H9 (cell line): ENCODE results near the gene FRRS1. TPM values are rescaled to one million over a fixed set of nuclear protein-coding genes. Genes with fewer than 3 reads are reported as not detected.

Experiments used
- DNase-seq: peaks from one replicate; pipeline ENCODE4 v3.0.0-alpha.2; 2017
- H2AFZ ChIP-seq: one replicate; pipeline ENCODE4 v1.6.1; 2013; ENCODE audit warnings: mild to moderate bottlenecking, low read length, control low read depth, moderate library complexity
- H2AK5ac ChIP-seq: 2 replicates; pipeline ENCODE4 v1.6.1; 2013; ENCODE audit warnings: low read length, control low read depth, mixed read lengths; ENCODE audit not compliant: insufficient read length
- H2BK120ac ChIP-seq: one replicate; pipeline ENCODE4 v1.6.1; 2013; ENCODE audit warnings: low read depth, mild to moderate bottlenecking, low read length, control low read depth, inconsistent platforms; ENCODE audit not compliant: poor library complexity, severe bottlenecking
- H2BK12ac ChIP-seq: 2 replicates; pipeline ENCODE4 v1.6.1; 2013; ENCODE audit warnings: low read length, control low read depth, mixed read lengths, low read depth; ENCODE audit not compliant: insufficient read length
- H2BK15ac ChIP-seq: 2 replicates; pipeline ENCODE4 v1.6.1; 2013; ENCODE audit warnings: low read depth, low read length, control low read depth
- H2BK20ac ChIP-seq: one replicate; pipeline ENCODE4 v1.6.1; 2013; ENCODE audit warnings: low read depth, mild to moderate bottlenecking, low read length, control low read depth, inconsistent platforms; ENCODE audit not compliant: poor library complexity, severe bottlenecking
- H2BK5ac ChIP-seq: 2 replicates; pipeline ENCODE4 v1.6.1; 2013; ENCODE audit warnings: low read length, control low read depth, mixed read lengths; ENCODE audit not compliant: insufficient read length
- H3K14ac ChIP-seq: 2 replicates; pipeline ENCODE4 v1.6.1; 2013; ENCODE audit warnings: low read length, control low read depth; ENCODE audit not compliant: insufficient read depth
- H3K18ac ChIP-seq: 2 replicates; pipeline ENCODE4 v1.6.1; 2013; ENCODE audit warnings: low read depth, mild to moderate bottlenecking, mixed read lengths, low read length, control low read depth; ENCODE audit not compliant: insufficient read length
- H3K23ac ChIP-seq: 2 replicates; pipeline ENCODE4 v1.6.1; 2013; ENCODE audit warnings: low read length, control low read depth, mixed read lengths, low read depth; ENCODE audit not compliant: insufficient read length
- H3K23me2 ChIP-seq: 2 replicates; pipeline ENCODE4 v1.6.1; 2013; ENCODE audit warnings: low read depth, mild to moderate bottlenecking, mixed read lengths, low read length, control low read depth; ENCODE audit not compliant: insufficient read length, poor library complexity, severe bottlenecking
- H3K27ac ChIP-seq: 2 replicates; pipeline ENCODE4 v1.5.1; 2013; ENCODE audit warnings: low read length, control low read depth, mixed read lengths, low read depth; ENCODE audit not compliant: insufficient read length
- H3K27me3 ChIP-seq: 2 replicates; pipeline ENCODE4 v1.6.1; 2013; ENCODE audit warnings: low read length, control low read depth, inconsistent platforms; ENCODE audit not compliant: insufficient read depth
- H3K4ac ChIP-seq: 2 replicates; pipeline ENCODE4 v1.6.1; 2013; ENCODE audit warnings: low read depth, mild to moderate bottlenecking, control low read depth, inconsistent platforms, low read length, moderate library complexity
- H3K4me1 ChIP-seq: 2 replicates; pipeline ENCODE4 v1.6.1; 2013; ENCODE audit warnings: low read length, control low read depth, inconsistent platforms; ENCODE audit not compliant: insufficient read depth
- H3K4me2 ChIP-seq: 2 replicates; pipeline ENCODE4 v1.6.1; 2013; ENCODE audit warnings: low read length, control low read depth, mixed read lengths; ENCODE audit not compliant: insufficient read length, insufficient read depth
- H3K56ac ChIP-seq: 2 replicates; pipeline ENCODE4 v1.6.1; 2013; ENCODE audit warnings: low read depth, mild to moderate bottlenecking, mixed read lengths, low read length, control low read depth; ENCODE audit not compliant: insufficient read length
- H3K79me1 ChIP-seq: 2 replicates; pipeline ENCODE4 v1.6.1; 2013; ENCODE audit warnings: low read depth, mild to moderate bottlenecking, moderate library complexity, low read length, control low read depth, inconsistent platforms; ENCODE audit not compliant: insufficient read depth, poor library complexity, severe bottlenecking
- H3K79me2 ChIP-seq: 2 replicates; pipeline ENCODE4 v1.6.1; 2013; ENCODE audit warnings: low read length, control low read depth, inconsistent platforms; ENCODE audit not compliant: insufficient read depth
- H3K9ac ChIP-seq: 2 replicates; pipeline ENCODE4 v1.6.1; 2013; ENCODE audit warnings: low read length, control low read depth, mixed read lengths; ENCODE audit not compliant: insufficient read length; ENCODE audit errors: extremely low read depth
- H3K9me3 ChIP-seq: one replicate; pipeline ENCODE4 v1.6.1; 2013; ENCODE audit warnings: low read depth, low read length, inconsistent platforms; ENCODE audit not compliant: control insufficient read depth
- H3T11ph ChIP-seq: one replicate; pipeline ENCODE4 v1.6.1; 2013; ENCODE audit warnings: mild to moderate bottlenecking, low read length, control low read depth, inconsistent platforms
- H4K20me1 ChIP-seq: one replicate; pipeline ENCODE4 v1.6.1; 2013; ENCODE audit not compliant: control insufficient read depth, insufficient read length, insufficient read depth
- H4K5ac ChIP-seq: 2 replicates; pipeline ENCODE4 v1.6.1; 2013; ENCODE audit warnings: low read depth, mild to moderate bottlenecking, mixed read lengths, low read length, control low read depth; ENCODE audit not compliant: insufficient read length
- H4K8ac ChIP-seq: replicated peaks from 2 replicates; pipeline ENCODE4 v1.6.1; 2013; ENCODE audit warnings: low read length, control low read depth, mixed read lengths, low read depth; ENCODE audit not compliant: insufficient read length
- H4K91ac ChIP-seq: 2 replicates; pipeline ENCODE4 v1.6.1; 2013; ENCODE audit warnings: low read depth, mild to moderate bottlenecking, moderate library complexity, mixed read lengths, low read length, control low read depth; ENCODE audit not compliant: insufficient read length
- H3K27ac Mint-ChIP-seq, 3 experiments: 2 replicates in 2 of 3; 3 replicates in 1 of 3; pipeline ENCODE4 v1.8.0; 2020 to 2021; ENCODE audit warnings: mixed read lengths in 3 of 3, mild to moderate bottlenecking in 1 of 3, moderate library complexity in 1 of 3
- H3K27me3 Mint-ChIP-seq: 2 replicates; pipeline ENCODE4 v1.8.0; 2021; ENCODE audit warnings: low read depth, mild to moderate bottlenecking, moderate library complexity, mixed read lengths
- H3K36me3 Mint-ChIP-seq, 3 experiments: 2 replicates in 2 of 3; 3 replicates in 1 of 3; pipeline ENCODE4 v1.8.0; 2020 to 2021; ENCODE audit warnings: low read depth in 3 of 3, mixed read lengths in 3 of 3; ENCODE audit not compliant: insufficient read depth in 1 of 3
- H3K4me1 Mint-ChIP-seq, 2 experiments: 2 replicates each; pipeline ENCODE4 v1.8.0; 2020; ENCODE audit warnings: mixed read lengths in 2 of 2
- H3K4me3 Mint-ChIP-seq, 2 experiments: 2 replicates in 1 of 2; 3 replicates in 1 of 2; pipeline ENCODE4 v1.8.0; 2020 to 2021; ENCODE audit warnings: mild to moderate bottlenecking in 2 of 2, mixed read lengths in 2 of 2, moderate library complexity in 1 of 2
- H3K9me3 Mint-ChIP-seq, 2 experiments: 2 replicates in 1 of 2; 3 replicates in 1 of 2; pipeline ENCODE4 v1.8.0; 2020; ENCODE audit warnings: mild to moderate bottlenecking in 2 of 2, mixed read lengths in 2 of 2, moderate library complexity in 1 of 2
- CTCF ChIP-seq: fragments of 200-600 bp; sonication (generic); conservative IDR thresholded peaks from 3 replicates; pipeline ENCODE4 v1.8.0; 2021; ENCODE audit warnings: antibody characterized with exemption, mild to moderate bottlenecking
- WGBS: extraction: QIAGEN DNeasy Blood & Tissue Kit; methylation state at CpG from one replicate; pipeline ENCODE4 v1.1.7; 2013; ENCODE audit warnings: missing lambda C conversion rate, low lambda C conversion rate, mixed read lengths; ENCODE audit not compliant: insufficient read length; ENCODE audit errors: extremely low coverage; 5-methylcytosine and 5-hydroxymethylcytosine counted together
- total RNA-seq: library from RNA; stranded (reverse); gene quantifications from 2 replicates; pipeline ENCODE4 v1.2.1, GENCODE V29; 2021

FRRS1 gene
- total RNA-seq, 1 experiment from 2014 or later, result 5.6 TPM

- Mint-ChIP-seq H3K4me3 (no peak overlapping the region), H3K4me1 (no peaks in the 10 kb centered on the region), H3K27ac (no peak overlapping the region), H3K9me3 (no peaks in the 10 kb centered on the region), H3K36me3 (no peaks in the 10 kb centered on the region), H3K27me3 (no peaks in the 10 kb centered on the region)
- Histone ChIP-seq H3K14ac (no peak overlapping the region), H3K79me2 (no peaks in the 10 kb centered on the region), H3K27ac (no peak overlapping the region), H3K18ac (no peak overlapping the region), H2BK20ac (no peak overlapping the region), H3K4me1 (no peaks in the 10 kb centered on the region), H4K8ac (no peak overlapping the region), H3T11ph (no peak overlapping the region), H3K9me3 (no peaks in the 10 kb centered on the region), H4K5ac (no peak overlapping the region), H2BK15ac (no peak overlapping the region), H2AFZ (no peak overlapping the region), H3K4me2 (no peak overlapping the region), H3K23me2 (no peaks in the 10 kb centered on the region), H3K56ac (no peak overlapping the region), H3K4ac (no peak overlapping the region), H2BK12ac (no peak overlapping the region), H3K23ac (no peak overlapping the region), H4K20me1 (peaks cover 2% of the 10 kb centered on the region), H2BK120ac (no peak overlapping the region), H3K27me3 (no peaks in the 10 kb centered on the region), H4K91ac (no peak overlapping the region), H2BK5ac (no peak overlapping the region), H2AK5ac (no peak overlapping the region), H3K79me1 (no peaks in the 10 kb centered on the region), H3K9ac (no peak overlapping the region)
- DNase-seq, result no peak
- no peak for TF ChIP-seq CTCF
- WGBS, result no CpG with 5 or more reads among the region's 2 CpGs
Measured at GRCh38 chr1:99786751-99787501, 20.5 kb upstream of the FRRS1 start.
